T-helper 2 cell treated with Interferon-gamma antibody and Interleukin-4, amounts not matched to agents 5 μg/mL and 100 μg/mL, for 36 hours (primary cell): Measurements from ENCODE around the gene CDHR5.

Experiments
- DNase-seq: peaks from one replicate; pipeline ENCODE4 v3.0.0; 2021; ENCODE audit warnings: low spot score
- H3K27ac Mint-ChIP-seq: one replicate; pipeline ENCODE4 v1.8.0; 2021; ENCODE audit warnings: mild to moderate bottlenecking, mixed read lengths
- H3K27me3 Mint-ChIP-seq: one replicate; pipeline ENCODE4 v1.8.0; 2021; ENCODE audit warnings: low read depth, mixed read lengths
- H3K36me3 Mint-ChIP-seq: one replicate; pipeline ENCODE4 v1.8.0; 2021; ENCODE audit warnings: low read depth, mixed read lengths
- H3K4me1 Mint-ChIP-seq: one replicate; pipeline ENCODE4 v1.8.0; 2021; ENCODE audit warnings: low read depth, mixed read lengths
- H3K4me3 Mint-ChIP-seq: one replicate; pipeline ENCODE4 v1.8.0; 2022; ENCODE audit warnings: mild to moderate bottlenecking, moderate library complexity, mixed read lengths
- H3K9me3 Mint-ChIP-seq: one replicate; pipeline ENCODE4 v1.8.0; 2021; ENCODE audit warnings: mixed read lengths

The CDHR5 gene, protein sequence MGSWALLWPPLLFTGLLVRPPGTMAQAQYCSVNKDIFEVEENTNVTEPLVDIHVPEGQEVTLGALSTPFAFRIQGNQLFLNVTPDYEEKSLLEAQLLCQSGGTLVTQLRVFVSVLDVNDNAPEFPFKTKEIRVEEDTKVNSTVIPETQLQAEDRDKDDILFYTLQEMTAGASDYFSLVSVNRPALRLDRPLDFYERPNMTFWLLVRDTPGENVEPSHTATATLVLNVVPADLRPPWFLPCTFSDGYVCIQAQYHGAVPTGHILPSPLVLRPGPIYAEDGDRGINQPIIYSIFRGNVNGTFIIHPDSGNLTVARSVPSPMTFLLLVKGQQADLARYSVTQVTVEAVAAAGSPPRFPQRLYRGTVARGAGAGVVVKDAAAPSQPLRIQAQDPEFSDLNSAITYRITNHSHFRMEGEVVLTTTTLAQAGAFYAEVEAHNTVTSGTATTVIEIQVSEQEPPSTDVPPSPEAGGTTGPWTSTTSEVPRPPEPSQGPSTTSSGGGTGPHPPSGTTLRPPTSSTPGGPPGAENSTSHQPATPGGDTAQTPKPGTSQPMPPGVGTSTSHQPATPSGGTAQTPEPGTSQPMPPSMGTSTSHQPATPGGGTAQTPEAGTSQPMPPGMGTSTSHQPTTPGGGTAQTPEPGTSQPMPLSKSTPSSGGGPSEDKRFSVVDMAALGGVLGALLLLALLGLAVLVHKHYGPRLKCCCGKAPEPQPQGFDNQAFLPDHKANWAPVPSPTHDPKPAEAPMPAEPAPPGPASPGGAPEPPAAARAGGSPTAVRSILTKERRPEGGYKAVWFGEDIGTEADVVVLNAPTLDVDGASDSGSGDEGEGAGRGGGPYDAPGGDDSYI

DNA sequence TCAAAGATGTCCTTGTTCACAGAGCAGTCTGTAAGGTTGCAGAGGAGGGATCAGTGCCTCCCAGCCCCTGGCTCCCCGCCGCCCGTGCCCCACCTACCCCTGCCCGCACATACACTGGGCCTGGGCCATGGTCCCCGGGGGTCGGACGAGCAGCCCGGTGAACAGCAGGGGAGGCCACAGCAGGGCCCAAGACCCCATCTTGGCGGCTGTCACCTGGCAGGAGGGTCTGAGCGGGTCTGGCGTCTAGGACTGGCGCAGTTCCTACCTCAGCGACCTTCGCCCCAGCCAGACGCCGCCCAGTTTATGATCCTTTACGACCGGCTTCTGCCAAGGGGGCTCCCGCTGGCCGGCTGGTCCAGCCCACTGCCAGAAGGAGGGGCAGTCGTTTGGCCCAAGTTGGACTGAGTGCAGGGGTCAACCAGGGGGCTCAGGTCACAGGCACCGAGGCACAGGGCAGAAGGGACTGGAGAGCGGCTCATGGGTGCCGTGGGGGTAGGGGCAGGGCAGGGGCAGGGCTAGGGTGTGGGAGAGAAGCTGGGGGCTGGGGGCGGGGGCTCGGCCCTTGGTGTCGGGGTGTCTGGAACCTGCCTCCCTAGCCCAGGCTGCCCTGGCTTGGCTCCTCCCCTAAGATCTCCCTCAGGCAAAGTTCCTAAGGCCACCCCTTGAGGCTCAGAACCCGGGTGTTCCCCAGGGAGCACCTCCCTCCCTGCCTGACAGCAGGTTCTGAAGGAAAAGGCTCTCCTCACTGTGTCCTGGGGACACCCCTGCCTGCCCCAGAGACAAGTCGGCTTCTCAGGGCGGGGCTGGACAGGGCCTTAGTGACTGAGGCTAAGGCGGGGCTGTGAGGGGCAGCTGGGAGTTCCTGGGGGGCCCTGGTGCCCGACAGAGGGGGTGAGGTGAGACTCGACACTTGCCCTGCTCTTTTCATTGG is at the start of gene CDHR5:
Gene CDHR5 (minus strand): TSS at position 251 of the 931 bp plus-strand sequence. CDS start 53 bp downstream, at position 198.
- no peaks in the 10 kb centered on the region for H3K9me3 Mint-ChIP-seq
- no peak within 1 kb of the TSS for H3K4me3 Mint-ChIP-seq
- peaks cover 29% of the 10 kb centered on the region for H3K27me3 Mint-ChIP-seq
- H3K27ac Mint-ChIP-seq, result no peak within 1 kb of the TSS
- DNase-seq, result no peak
- H3K4me1 Mint-ChIP-seq, result peaks cover 17% of the 10 kb centered on the region
- H3K36me3 Mint-ChIP-seq, result no peaks in the 10 kb centered on the region

DNA sequence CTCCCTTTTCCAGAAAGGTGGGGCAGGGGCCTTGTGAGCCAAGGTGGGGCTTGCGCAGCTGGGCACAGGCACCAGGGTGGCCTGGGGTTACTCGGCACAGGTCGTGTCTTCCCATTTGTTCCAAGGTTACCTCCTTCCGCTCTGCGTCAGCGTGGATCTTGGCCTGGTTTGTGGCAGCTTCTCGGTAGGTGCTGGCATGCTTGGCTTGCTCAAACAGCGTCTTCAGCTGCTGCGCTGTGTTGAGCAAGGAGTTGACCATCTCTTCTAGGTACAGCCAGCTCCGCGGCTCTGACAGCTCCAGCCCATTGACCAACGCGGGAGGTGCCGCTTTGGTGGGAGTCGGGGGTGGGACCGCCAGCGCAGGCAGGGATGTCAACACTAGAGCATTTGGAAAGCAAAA is 49.7 kb upstream of the CDHR5 start:
- Mint-ChIP-seq H3K9me3 (no peaks in the 10 kb centered on the region), H3K36me3 (peaks cover 26% of the 10 kb centered on the region), H3K27me3 (no peaks in the 10 kb centered on the region), H3K4me3 (no peak overlapping the region), H3K4me1 (no peaks in the 10 kb centered on the region), H3K27ac (no peak overlapping the region)
- no peak for DNase-seq

DNA sequence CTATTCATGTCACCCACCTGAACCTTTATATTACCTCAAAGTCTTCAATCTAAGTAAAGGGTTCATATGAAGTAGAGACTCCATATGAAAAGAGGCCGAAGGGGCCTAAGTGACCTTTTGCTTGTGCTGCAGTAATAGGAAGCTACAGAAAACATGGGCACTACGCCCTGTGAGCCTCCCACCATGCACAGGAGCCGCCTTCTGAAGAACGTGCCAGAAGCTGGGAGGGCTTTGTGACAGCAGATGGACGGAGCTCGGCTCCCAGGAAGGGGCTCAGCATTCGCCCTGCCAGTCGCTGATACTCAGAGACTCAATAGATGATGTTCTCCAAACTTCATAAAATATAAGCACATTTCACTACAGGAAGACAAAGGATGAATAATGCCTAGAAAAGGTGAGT is 49.1 kb upstream of the CDHR5 start:
- H3K36me3 Mint-ChIP-seq, result peaks cover 26% of the 10 kb centered on the region
- no peak for DNase-seq
- no peaks in the 10 kb centered on the region for H3K9me3 Mint-ChIP-seq
- H3K4me1 Mint-ChIP-seq, result no peaks in the 10 kb centered on the region
- no peak overlapping the region for H3K27ac Mint-ChIP-seq
- H3K27me3 Mint-ChIP-seq, result no peaks in the 10 kb centered on the region
- no peak overlapping the region for H3K4me3 Mint-ChIP-seq

DNA sequence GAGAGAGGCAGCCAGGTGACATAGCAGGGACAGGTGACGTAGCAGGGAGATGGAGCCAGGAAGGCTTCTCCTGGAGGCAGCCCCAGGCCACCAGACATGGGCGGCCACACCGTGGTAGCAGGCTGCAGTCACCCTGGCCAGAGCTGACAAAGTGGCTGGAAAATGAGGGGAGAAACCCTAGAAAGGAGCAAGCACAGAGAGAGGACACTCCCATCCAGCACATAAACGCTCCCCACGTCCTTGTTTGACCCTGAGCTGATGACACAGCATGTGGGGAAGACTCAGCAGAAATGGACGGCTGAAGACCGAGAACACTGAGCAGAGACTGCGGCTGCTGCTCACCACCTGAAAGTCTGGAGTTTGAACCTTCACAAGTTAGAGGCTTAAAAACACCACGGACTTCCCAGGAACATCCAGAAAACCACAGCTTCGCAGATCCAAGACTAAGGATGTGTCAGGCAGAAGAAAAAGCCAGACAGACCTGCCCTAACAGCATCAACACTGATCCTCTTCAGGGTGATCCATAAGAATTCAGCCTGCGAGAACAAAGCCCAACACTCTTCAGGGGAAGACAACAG is 41.0 kb upstream of the CDHR5 start:
- no peak for DNase-seq
- no peaks in the 10 kb centered on the region for H3K4me1 Mint-ChIP-seq
- peaks cover 12% of the 10 kb centered on the region for H3K36me3 Mint-ChIP-seq
- no peaks in the 10 kb centered on the region for H3K27me3 Mint-ChIP-seq
- H3K4me3 Mint-ChIP-seq, result no peak overlapping the region
- H3K9me3 Mint-ChIP-seq, result no peaks in the 10 kb centered on the region
- H3K27ac Mint-ChIP-seq, result no peak overlapping the region

DNA sequence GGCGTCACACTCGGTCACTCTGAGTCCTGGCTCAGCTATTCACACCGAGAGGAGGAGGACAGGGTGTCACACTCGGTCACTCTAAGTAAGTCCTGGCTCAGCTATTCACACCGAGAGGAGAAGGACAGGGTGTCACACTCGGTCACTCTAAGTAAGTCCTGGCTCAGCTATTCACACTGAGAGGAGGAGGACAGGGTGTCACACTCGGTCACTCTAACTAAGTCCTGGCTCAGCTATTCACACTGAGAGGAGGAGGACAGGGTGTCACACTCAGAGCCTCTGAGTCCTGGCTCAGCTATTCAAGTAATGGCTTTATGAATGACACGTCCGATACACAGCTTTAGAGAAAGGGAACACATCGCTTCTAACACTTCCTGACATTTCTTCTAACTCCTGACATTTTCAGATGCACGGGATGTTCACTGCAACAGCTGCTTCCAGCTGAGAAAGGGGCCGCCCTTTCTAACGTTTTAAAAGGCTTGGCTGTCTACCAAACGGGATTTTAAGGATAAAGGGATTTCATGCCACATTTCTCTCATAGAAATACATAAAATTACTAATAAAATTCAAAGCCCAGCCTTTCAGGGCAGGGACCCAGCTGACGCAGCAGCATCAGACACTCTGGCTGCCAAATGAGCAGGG is 40.4 kb upstream of the CDHR5 start:
- H3K27ac Mint-ChIP-seq, result no peak overlapping the region
- H3K4me3 Mint-ChIP-seq, result no peak overlapping the region
- H3K36me3 Mint-ChIP-seq, result peaks cover 12% of the 10 kb centered on the region
- no peak for DNase-seq
- H3K4me1 Mint-ChIP-seq, result no peaks in the 10 kb centered on the region
- no peaks in the 10 kb centered on the region for H3K27me3 Mint-ChIP-seq
- H3K9me3 Mint-ChIP-seq, result no peaks in the 10 kb centered on the region

DNA sequence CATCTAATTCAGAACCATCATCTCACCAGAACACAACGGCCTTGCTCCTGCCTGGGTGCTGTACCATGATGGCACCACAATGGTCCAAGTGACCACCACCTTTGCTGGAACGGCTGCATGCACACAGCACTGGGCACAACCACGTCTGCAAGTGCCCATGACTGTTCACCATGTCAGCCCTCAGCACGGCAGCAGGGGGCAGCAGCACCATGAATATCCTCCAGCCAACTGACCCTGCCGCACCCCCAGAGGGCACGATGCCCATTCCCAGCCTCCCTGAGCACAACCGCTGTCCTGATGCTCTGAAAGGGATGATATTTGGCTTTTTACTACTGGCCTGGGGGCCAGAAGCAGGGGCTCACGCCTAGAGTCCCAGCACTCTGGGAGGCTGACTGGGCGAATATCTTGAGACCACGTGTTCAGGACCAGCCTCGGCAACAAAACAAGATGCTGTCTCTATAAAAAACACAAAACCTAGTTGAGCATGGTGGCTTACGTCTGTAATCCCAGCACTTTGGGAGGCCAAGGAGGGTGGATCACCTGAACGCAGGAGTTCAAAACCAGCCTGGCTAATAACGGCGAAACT is 38.0 kb upstream of the CDHR5 start:
- no peak overlapping the region for H3K27ac Mint-ChIP-seq
- no peak overlapping the region for H3K4me3 Mint-ChIP-seq
- peak; percentile 15 for DNase-seq
- H3K9me3 Mint-ChIP-seq, result no peaks in the 10 kb centered on the region
- H3K36me3 Mint-ChIP-seq, result peaks cover 11% of the 10 kb centered on the region
- H3K27me3 Mint-ChIP-seq, result no peaks in the 10 kb centered on the region
- H3K4me1 Mint-ChIP-seq, result no peaks in the 10 kb centered on the region

DNA sequence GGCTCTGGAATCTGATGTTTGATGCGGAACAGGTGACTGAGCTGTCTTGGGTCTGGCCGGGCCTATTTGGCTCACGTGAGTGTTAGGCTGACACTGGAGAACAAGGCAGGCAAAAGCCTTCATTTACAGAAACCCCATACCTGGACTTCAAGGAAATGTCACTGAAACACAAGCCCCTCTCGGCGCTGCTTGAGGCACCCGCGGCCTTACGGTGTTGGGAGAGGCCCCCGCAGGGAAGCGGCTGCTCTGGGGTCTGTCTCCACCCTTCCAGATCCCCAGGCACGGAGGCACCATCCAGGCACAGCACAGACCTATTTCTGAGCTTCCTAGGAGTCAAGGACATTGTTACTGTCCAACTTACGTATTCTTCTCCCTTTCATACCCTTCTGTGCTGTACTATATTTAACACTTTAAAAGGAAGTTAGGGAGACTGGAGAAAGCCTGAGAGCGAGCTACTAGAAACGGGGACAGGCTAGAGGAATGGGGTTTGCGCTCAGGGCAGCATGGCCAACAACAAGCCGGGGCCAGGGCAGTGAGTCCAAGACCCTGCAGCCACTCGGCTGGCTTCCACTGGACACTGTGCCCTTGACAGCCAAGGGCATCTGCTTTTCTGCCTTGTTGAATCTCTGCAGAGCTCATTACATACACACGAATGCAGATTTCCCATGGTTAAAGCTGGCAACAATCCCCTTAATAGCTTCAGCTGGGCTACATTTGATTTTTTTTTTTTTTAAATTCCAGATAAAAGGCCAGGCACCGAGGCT is 36.1 kb upstream of the CDHR5 start:
- peaks cover 11% of the 10 kb centered on the region for H3K36me3 Mint-ChIP-seq
- no peaks in the 10 kb centered on the region for H3K9me3 Mint-ChIP-seq
- H3K27ac Mint-ChIP-seq, result no peak overlapping the region

DNA sequence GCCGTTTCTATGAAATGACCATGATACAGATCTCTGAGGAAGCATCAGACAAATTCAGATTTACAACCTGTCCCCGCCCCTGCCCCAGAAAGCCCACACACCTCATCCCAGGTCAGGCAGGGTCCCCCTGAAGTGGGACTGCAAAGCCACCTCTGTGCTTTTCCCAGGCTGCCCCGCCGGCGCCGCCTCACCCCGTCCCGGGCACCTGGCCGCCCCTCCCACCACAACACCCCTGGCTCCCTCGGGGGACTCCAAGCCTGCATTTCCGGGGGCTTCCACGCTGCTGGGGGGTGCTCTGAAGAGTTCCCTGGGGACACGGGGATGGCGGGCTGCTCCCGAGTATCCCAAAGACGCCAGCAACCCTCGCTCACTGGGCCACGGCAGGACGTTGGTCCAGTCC is 35.5 kb upstream of the CDHR5 start:
- no peaks in the 10 kb centered on the region for H3K27me3 Mint-ChIP-seq
- H3K4me3 Mint-ChIP-seq, result no peak overlapping the region
- no peaks in the 10 kb centered on the region for H3K9me3 Mint-ChIP-seq
- peaks cover 11% of the 10 kb centered on the region for H3K36me3 Mint-ChIP-seq
- no peak overlapping the region for H3K27ac Mint-ChIP-seq
- H3K4me1 Mint-ChIP-seq, result no peaks in the 10 kb centered on the region
- no peak for DNase-seq

More for the DNA sequence above, 36.1 kb upstream of the CDHR5 start:
- no peaks in the 10 kb centered on the region for H3K4me1 Mint-ChIP-seq
- H3K27me3 Mint-ChIP-seq, result no peaks in the 10 kb centered on the region
- DNase-seq, result no peak
- no peak overlapping the region for H3K4me3 Mint-ChIP-seq

DNA sequence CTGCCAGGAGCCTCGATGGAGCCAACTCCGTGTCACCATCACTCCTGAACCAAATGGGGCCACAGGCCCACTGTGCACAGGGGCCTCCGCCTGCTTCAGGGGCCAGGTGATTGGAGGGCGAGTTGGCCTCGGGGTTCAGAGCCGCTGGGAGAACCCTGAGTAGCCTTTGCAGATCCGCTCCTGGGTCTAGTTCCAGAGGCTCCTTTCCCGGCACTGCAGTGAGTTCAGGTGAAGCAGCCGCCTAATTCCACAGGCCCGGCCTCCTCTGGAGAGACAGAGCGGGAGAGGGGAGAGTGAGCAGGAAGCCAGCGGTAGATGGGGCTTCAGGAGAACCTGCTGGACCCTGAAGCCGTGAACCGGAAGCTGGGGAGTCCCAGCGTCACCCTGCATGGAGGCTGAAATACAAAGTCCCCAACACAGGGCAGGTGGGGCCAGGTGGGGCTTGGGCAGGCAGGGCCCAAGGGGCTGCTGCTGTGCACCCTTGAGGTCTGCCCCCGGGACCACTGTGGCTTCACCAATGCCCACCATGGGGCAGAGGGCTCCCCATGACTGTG is 34.9 kb upstream of the CDHR5 start:
- no peaks in the 10 kb centered on the region for H3K4me1 Mint-ChIP-seq
- no peak overlapping the region for H3K4me3 Mint-ChIP-seq
- no peak overlapping the region for H3K27ac Mint-ChIP-seq
- DNase-seq, result no peak
- peaks cover 11% of the 10 kb centered on the region for H3K36me3 Mint-ChIP-seq
- no peaks in the 10 kb centered on the region for H3K27me3 Mint-ChIP-seq
- H3K9me3 Mint-ChIP-seq, result no peaks in the 10 kb centered on the region

DNA sequence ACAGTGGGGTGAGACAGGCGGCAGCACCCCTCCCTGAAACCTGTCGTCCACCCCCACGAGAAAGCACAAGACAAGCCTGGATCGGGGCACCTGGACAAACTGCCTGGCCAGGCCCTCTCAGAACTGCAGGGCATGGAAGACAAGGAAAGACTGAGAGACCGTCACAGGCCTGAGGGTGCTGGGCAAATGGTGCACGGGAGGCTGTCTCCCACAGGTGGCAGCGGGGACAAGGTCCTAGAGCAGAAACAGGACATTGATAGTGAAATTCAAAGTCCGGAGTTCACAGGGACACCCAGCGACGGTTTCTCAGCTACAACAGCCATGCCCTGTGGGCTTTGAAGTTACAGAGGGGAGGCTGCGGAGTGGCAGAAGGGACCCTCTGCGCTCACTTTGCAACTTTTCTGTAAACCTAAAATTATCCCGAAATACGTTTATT is 33.0 kb upstream of the CDHR5 start:
- H3K4me3 Mint-ChIP-seq, result no peak overlapping the region
- peaks cover 8% of the 10 kb centered on the region for H3K36me3 Mint-ChIP-seq
- H3K9me3 Mint-ChIP-seq, result no peaks in the 10 kb centered on the region
- DNase-seq, result no peak
- H3K4me1 Mint-ChIP-seq, result no peaks in the 10 kb centered on the region
- H3K27ac Mint-ChIP-seq, result no peak overlapping the region
- H3K27me3 Mint-ChIP-seq, result no peaks in the 10 kb centered on the region

DNA sequence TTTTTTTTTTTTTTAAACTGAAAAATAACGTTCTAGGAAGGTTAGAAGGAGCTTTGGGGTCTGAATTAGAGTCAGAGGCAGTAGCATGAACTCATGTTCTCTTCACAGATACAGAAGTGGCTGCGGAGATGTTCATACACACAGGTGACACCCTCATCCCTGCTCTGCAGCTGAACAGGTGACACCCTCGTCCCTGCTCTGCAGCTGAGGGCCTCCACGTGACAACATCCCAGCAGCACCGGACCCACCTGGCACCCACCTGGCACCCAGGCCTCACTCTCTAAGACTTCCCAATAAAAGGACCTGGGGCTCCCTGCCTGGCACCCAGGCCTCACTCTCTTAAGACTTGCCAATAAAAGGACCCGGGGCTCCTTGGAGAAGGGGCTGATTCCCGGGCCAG is 32.1 kb upstream of the CDHR5 start:
- Mint-ChIP-seq H3K27me3 (no peaks in the 10 kb centered on the region), H3K9me3 (no peaks in the 10 kb centered on the region), H3K27ac (no peak overlapping the region), H3K4me3 (no peak overlapping the region), H3K36me3 (peaks cover 4% of the 10 kb centered on the region), H3K4me1 (no peaks in the 10 kb centered on the region)
- no peak for DNase-seq

DNA sequence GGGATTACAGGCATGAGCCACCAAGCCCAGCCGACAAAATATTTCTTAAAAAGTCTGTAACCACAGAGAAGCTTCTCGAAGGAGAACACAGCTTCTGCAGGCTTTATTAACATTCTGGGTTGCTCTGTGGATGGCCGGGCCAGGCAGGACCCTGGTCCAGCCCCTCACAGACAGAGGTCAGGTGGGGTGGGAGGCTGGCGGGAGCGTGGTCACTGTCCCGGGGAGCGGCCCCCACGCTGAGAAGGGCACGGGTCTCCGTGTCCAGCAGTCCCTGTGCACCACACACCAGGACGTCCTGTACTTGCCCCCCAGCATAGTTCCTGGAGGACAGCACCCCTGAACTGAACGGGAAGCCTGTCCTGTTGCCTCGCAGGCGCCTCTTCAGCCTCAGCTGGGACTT is 31.7 kb upstream of the CDHR5 start:
- DNase-seq, result no peak
- no peaks in the 10 kb centered on the region for H3K4me1 Mint-ChIP-seq
- H3K4me3 Mint-ChIP-seq, result no peak overlapping the region
- H3K36me3 Mint-ChIP-seq, result peaks cover 5% of the 10 kb centered on the region
- no peaks in the 10 kb centered on the region for H3K27me3 Mint-ChIP-seq
- no peak overlapping the region for H3K27ac Mint-ChIP-seq
- H3K9me3 Mint-ChIP-seq, result no peaks in the 10 kb centered on the region
